Brain microvascular endothelial cell (primary cell): ENCODE results near the gene MARK1.

ENCODE experiments used
- DNase-seq: peaks from one replicate; pipeline ENCODE4 v3.0.0-alpha.2; 2020
- H3K27ac ChIP-seq: fragments of 250-450 bp; sonication (Bioruptor Pico); 2 replicates; pipeline ENCODE4 v1.5.1; 2020; ENCODE audit warnings: mild to moderate bottlenecking, moderate library complexity
- H3K27me3 ChIP-seq: fragments of 250-450 bp; sonication (Bioruptor Pico); replicated peaks from 2 replicates; pipeline ENCODE4 v1.5.1; 2020; ENCODE audit warnings: mild to moderate bottlenecking
- H3K36me3 ChIP-seq: fragments of 250-450 bp; sonication (Bioruptor Pico); replicated peaks from 2 replicates; pipeline ENCODE4 v1.5.1; 2020; ENCODE audit warnings: mild to moderate bottlenecking
- H3K4me3 ChIP-seq: 2 replicates; pipeline ENCODE4 v1.5.1; 2011; ENCODE audit warnings: low read depth, mild to moderate bottlenecking, control low read depth, low read length, moderate library complexity
- in situ Hi-C: cut with HindIII; loops from 2 replicates; pipeline ENCODE4 v1.10.0; 2017; ENCODE audit warnings: low sequenced_read_pairs, low pct_ligation_motif_present
- TF ChIP-seq, protein P1 (sequence below): IDR thresholded peaks from 2 replicates; pipeline ENCODE4 v1.5.1; 2011; ENCODE audit warnings: low read depth, mild to moderate bottlenecking, moderate library complexity, low read length, control low read depth, inconsistent platforms; ENCODE audit errors: missing control alignments

Gene MARK1

DNA sequence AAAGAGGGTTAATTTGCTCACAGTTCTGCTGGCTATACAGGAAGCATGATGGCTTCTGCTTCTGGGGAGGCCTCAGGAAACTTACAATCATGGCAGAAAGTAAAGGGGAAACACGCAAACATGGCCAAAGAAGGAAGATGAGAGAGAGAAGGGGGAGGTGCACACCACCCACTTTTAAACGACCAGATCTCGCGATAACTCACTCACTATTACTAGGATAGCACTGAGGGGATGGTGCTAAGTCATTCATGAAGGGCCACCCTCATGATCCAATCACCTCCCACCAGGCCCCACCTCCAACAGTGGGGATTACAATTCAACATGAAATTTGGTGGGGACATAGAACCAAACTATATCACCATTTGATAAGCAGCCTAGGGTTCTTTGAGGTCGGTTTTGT is 159.9 kb downstream of the MARK1 start:
- in situ Hi-C loops, result no loop called here
- H3K4me3 ChIP-seq, result no peak overlapping the region
- H3K27me3 ChIP-seq, result peaks cover 6% of the 10 kb centered on the region
- no peak for DNase-seq
- no peak overlapping the region for H3K27ac ChIP-seq
- TF ChIP-seq, protein P1, sequence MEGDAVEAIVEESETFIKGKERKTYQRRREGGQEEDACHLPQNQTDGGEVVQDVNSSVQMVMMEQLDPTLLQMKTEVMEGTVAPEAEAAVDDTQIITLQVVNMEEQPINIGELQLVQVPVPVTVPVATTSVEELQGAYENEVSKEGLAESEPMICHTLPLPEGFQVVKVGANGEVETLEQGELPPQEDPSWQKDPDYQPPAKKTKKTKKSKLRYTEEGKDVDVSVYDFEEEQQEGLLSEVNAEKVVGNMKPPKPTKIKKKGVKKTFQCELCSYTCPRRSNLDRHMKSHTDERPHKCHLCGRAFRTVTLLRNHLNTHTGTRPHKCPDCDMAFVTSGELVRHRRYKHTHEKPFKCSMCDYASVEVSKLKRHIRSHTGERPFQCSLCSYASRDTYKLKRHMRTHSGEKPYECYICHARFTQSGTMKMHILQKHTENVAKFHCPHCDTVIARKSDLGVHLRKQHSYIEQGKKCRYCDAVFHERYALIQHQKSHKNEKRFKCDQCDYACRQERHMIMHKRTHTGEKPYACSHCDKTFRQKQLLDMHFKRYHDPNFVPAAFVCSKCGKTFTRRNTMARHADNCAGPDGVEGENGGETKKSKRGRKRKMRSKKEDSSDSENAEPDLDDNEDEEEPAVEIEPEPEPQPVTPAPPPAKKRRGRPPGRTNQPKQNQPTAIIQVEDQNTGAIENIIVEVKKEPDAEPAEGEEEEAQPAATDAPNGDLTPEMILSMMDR, result no peak
- no peaks in the 10 kb centered on the region for H3K36me3 ChIP-seq

DNA sequence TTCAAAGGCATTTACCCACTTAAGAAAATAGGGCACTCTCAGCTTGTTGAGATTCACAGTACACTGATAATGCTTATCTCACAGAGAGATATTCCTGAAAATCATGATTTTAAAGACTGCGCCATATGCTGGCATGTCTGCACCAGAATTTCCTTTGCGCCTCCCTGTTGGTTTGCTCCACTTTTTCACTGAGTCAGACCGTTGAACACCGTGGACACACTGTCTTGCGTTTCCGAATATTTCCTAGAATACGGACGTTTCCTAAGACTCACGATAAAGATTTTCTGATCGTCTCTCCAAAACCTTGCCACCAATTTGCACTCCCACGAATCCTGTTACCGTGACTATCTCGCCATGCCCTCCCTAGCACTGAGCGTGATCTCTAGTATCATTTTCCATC is 161.7 kb downstream of the MARK1 start:
- H3K4me3 ChIP-seq, result peak overlapping the region; percentile 59
- H3K36me3 ChIP-seq, result no peaks in the 10 kb centered on the region
- peaks cover 6% of the 10 kb centered on the region for H3K27me3 ChIP-seq
- no peak overlapping the region for H3K27ac ChIP-seq
- in situ Hi-C loops, result no loop called here
- TF ChIP-seq, protein P1, result no peak
- DNase-seq, result no peak

DNA sequence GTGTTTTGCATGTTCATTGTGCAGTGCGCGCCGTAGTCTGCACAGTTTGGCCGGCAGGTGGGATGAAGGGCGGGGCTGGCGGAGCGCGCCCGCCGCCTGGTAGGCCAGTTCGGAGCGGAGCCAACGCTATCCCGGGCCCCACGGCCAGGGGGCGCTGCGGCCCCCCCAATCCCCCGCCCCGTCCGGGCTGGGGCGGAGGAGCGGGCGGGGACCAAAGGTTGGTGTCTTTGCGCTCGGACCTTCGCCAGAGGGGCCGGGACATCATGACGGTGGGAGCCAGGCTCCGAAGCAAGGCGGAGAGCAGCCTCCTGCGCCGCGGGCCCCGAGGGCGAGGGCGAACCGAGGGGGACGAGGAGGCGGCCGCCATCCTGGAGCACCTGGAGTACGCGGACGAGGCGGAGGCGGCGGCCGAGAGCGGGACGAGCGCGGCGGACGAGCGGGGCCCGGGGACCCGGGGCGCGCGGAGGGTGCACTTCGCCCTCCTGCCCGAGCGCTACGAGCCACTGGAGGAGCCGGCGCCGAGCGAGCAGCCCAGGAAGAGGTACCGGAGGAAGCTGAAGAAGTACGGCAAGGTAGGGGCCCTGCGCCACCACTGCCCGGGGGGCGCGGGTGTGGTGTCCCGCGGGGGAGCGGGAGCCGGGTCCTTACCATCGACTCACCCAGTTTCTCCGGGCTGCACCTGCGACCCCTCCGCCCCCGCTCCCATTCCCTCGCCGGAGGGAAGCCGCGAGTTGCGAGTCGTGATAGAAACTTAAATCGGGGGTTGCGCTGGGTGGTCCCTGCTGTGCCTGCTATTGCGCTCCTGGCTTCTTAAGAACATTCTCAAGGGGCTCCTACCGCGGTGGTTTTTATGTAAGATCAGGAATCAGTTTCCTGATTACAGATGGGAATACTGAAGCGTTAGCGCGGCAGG is 162.5 kb downstream of the MARK1 start, which contains the start of gene C1orf115:
C1orf115 (plus strand) TSS at position 224 of the 913 bp plus-strand sequence; CDS start at position 264, 40 bp downstream.
- TF ChIP-seq, protein P1, result peak; percentile 69
- in situ Hi-C loops, result no loop called here
- peaks cover 6% of the 10 kb centered on the region for H3K27me3 ChIP-seq
- H3K4me3 ChIP-seq, result peak within 1 kb of the TSS; percentile 59
- H3K27ac ChIP-seq, result no peak within 1 kb of the TSS
- peak; percentile 35 for DNase-seq
- H3K36me3 ChIP-seq, result no peaks in the 10 kb centered on the region

DNA sequence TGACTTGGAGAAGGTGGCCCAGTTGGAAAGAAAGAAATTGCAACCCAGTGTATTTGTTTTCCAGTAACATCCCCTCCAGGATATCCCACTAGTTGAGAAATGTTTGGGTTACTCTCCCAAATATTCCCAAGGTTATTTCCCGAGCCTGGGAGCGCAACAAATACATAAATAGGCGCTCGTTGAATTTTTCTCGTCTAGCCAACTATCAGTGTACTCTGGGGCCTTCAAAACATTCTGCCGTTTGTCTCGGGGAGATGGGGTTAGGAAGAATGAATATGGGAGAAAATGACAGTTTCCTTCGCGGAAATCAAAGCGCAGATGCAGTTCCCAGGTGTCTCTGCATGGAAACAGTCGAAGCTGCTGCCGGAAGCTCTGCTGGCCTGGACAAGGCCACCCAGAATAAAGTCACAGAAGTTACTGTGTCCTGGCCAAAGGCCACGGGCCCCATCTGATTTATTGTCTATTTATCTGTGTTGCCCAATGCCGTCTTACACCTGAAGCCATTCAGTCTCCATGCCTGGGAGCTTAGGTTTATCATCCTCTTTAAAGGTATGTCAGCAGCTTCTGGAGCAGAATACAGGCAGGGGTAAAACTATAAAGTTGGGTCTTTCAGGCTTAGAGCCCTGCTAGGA is 163.2 kb downstream of the MARK1 start:
- Histone ChIP-seq H3K36me3 (no peaks in the 10 kb centered on the region), H3K27ac (no peak overlapping the region), H3K27me3 (peaks cover 6% of the 10 kb centered on the region), H3K4me3 (no peak overlapping the region)
- TF ChIP-seq, protein P1, result no peak
- in situ Hi-C loops, result no loop called here
- no peak for DNase-seq

DNA sequence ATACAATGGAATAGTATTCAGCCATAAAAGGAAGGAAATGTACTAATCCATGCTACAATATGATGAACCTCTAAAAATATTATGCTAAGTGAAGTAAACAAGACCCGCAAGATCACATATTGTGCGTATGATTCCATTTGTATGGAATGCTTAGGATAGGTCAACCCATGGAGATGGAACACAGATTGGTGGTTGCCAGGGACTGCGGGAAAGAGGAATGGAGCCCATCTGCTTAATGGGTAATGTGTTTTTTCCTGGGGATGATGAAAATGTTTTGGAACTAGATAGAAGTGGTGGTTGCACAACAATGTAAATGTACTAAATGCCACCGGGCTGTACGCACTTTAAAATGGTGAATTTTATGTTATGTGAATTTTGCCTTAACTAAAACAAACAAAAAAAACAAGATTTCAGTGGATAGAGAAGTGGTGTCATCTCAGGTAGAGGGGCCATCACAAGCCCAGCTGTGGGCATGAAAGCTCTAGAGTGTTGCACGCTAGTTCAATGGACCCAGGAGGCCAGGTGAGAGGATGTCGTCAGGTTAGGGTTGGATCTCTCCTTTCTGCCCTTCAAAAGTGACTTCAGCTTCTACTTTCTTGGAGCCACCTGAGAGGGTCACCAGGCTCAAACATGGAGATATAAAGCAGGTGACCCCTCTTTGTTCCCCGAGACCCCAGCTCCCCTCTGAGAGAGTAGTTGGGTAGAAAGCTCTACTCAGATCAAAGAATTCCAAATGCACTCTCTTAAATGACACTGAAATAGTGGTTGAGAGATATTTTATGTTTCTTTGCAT is 164.7 kb downstream of the MARK1 start:
- H3K27me3 ChIP-seq, result peaks cover 6% of the 10 kb centered on the region

More for the DNA sequence above, 164.7 kb downstream of the MARK1 start:
- no peak for DNase-seq
- Histone ChIP-seq H3K4me3 (no peak overlapping the region), H3K36me3 (no peaks in the 10 kb centered on the region), H3K27ac (no peak overlapping the region)
- in situ Hi-C loops, result no loop called here
- TF ChIP-seq, protein P1, result no peak
